Smooth muscle cell (in vitro differentiated cells): ENCODE results near the gene MRPL14. TPM values are rescaled to one million over a fixed set of nuclear protein-coding genes. Genes with fewer than 3 reads are reported as not detected.
"Not testable (repeated sequence)": the region's sequence is repeated elsewhere in the genome, so short reads cannot be mapped to it uniquely, and the experiment has no call there.

Experiments
- DNase-seq: peaks from one replicate; lab custom pipeline; 2025; ENCODE audit not compliant: unreplicated experiment; lab: John Stamatoyannopoulos, UW
- H2AFZ ChIP-seq: fragments of 200-600 bp; sonication (generic); 2 replicates; pipeline ENCODE4 v1.6.0; 2016; ENCODE audit warnings: antibody characterized with exemption, low read depth, mild to moderate bottlenecking
- H3F3A ChIP-seq: fragments of 200-600 bp; sonication (generic); 2 replicates; pipeline ENCODE4 v1.6.0; 2017; ENCODE audit warnings: antibody characterized with exemption, low read depth
- H3K27ac ChIP-seq: fragments of 200-600 bp; sonication (generic); 2 replicates; pipeline ENCODE4 v1.5.1; 2016; ENCODE audit warnings: low read depth, mild to moderate bottlenecking
- H3K27me3 ChIP-seq: fragments of 200-600 bp; sonication (generic); 2 replicates; pipeline ENCODE4 v1.6.1; 2016; ENCODE audit warnings: low read depth, mild to moderate bottlenecking
- H3K36me3 ChIP-seq: fragments of 200-600 bp; sonication (generic); 2 replicates; pipeline ENCODE4 v1.5.1; 2016; ENCODE audit warnings: low read depth
- H3K4me1 ChIP-seq: fragments of 200-600 bp; sonication (generic); 2 replicates; pipeline ENCODE4 v1.5.1; 2016; ENCODE audit warnings: low read depth
- H3K4me2 ChIP-seq: fragments of 200-600 bp; sonication (generic); 2 replicates; pipeline ENCODE4 v1.6.0; 2016; ENCODE audit warnings: mild to moderate bottlenecking
- H3K4me3 ChIP-seq: fragments of 200-600 bp; sonication (generic); 2 replicates; pipeline ENCODE4 v1.5.1; 2016; ENCODE audit warnings: mild to moderate bottlenecking
- H3K79me2 ChIP-seq: fragments of 200-600 bp; sonication (generic); 2 replicates; pipeline ENCODE4 v1.6.0; 2016; ENCODE audit warnings: low read depth, mild to moderate bottlenecking
- H3K9ac ChIP-seq: fragments of 200-600 bp; sonication (generic); 2 replicates; pipeline ENCODE4 v1.6.0; 2016; ENCODE audit warnings: low read depth
- H3K9me3 ChIP-seq: fragments of 200-600 bp; sonication (generic); replicated peaks from 2 replicates; pipeline ENCODE4 v1.5.1; 2016; ENCODE audit warnings: low read depth
- H4K20me1 ChIP-seq: fragments of 200-600 bp; sonication (generic); 2 replicates; pipeline ENCODE4 v1.6.0; 2016; ENCODE audit warnings: low read depth
- WGBS: methylation state at CpG from one replicate; pipeline ENCODE4 v1.1.7; 2016; ENCODE audit warnings: low lambda C conversion rate; 5-methylcytosine and 5-hydroxymethylcytosine counted together
- polyA plus RNA-seq: library from polyadenylated mRNA; unstranded; fragments of >200 nt; fragmentation: Nextera tagmentation; extraction: Ambion mirVana; gene quantifications from 2 replicates; pipeline ENCODE4 v1.2.1, GENCODE V29; 2016
- total RNA-seq: library from RNA; depleted of rRNA; stranded (reverse); fragments of >200 nt; gene quantifications from 2 replicates; pipeline ENCODE4 v1.2.3, GENCODE V29; 2014
- TF ChIP-seq, protein P1 (sequence below): fragments of 200-600 bp; sonication (generic); IDR thresholded peaks from 2 replicates; pipeline ENCODE4 v1.5.1; 2017; ENCODE audit warnings: borderline replicate concordance, mild to moderate bottlenecking, antibody characterized with exemption; ENCODE audit not compliant: insufficient read depth, poor library complexity, severe bottlenecking

Gene MRPL14
- total and polyA plus RNA-seq, 2 experiments from 2014 or later: 53.4 to 97.9 TPM

GRCh38 chr6:44099192-44099591 is 28.1 kb downstream of the MRPL14 start:
- TF ChIP-seq, protein P1, sequence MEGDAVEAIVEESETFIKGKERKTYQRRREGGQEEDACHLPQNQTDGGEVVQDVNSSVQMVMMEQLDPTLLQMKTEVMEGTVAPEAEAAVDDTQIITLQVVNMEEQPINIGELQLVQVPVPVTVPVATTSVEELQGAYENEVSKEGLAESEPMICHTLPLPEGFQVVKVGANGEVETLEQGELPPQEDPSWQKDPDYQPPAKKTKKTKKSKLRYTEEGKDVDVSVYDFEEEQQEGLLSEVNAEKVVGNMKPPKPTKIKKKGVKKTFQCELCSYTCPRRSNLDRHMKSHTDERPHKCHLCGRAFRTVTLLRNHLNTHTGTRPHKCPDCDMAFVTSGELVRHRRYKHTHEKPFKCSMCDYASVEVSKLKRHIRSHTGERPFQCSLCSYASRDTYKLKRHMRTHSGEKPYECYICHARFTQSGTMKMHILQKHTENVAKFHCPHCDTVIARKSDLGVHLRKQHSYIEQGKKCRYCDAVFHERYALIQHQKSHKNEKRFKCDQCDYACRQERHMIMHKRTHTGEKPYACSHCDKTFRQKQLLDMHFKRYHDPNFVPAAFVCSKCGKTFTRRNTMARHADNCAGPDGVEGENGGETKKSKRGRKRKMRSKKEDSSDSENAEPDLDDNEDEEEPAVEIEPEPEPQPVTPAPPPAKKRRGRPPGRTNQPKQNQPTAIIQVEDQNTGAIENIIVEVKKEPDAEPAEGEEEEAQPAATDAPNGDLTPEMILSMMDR: no peak
- Histone ChIP-seq H3K9me3 (no peaks in the 10 kb centered on the region), H3K27me3 (no peaks in the 10 kb centered on the region), H3K4me3 (no peak overlapping the region), H3K27ac (no peak overlapping the region), H3K79me2 (no peaks in the 10 kb centered on the region), H4K20me1 (peaks cover 35% of the 10 kb centered on the region), H3K9ac (no peak overlapping the region), H3K4me2 (no peak overlapping the region), H2AFZ (no peak overlapping the region), H3K36me3 (peaks cover 2% of the 10 kb centered on the region), H3K4me1 (no peaks in the 10 kb centered on the region), H3F3A (no peaks in the 10 kb centered on the region)
- 89% methylated on average over 1 of the region's 1 CpG for WGBS
- DNase-seq: no peak

- H3K4me1 ChIP-seq: no peaks in the 10 kb centered on the region
- H3K27me3 ChIP-seq: no peaks in the 10 kb centered on the region
- no peak overlapping the region for H3K9ac ChIP-seq
- 77% methylated on average over 2 of the region's 2 CpGs for WGBS
- TF ChIP-seq, protein P1: no peak
- no peak overlapping the region for H3K4me3 ChIP-seq
- no peak overlapping the region for H2AFZ ChIP-seq
- peaks cover 29% of the 10 kb centered on the region for H4K20me1 ChIP-seq
- no peak overlapping the region for H3K27ac ChIP-seq
- DNase-seq: no peak
- H3K79me2 ChIP-seq: no peaks in the 10 kb centered on the region
- no peaks in the 10 kb centered on the region for H3F3A ChIP-seq
- H3K9me3 ChIP-seq: no peaks in the 10 kb centered on the region
- no peaks in the 10 kb centered on the region for H3K36me3 ChIP-seq
- H3K4me2 ChIP-seq: no peak overlapping the region
These were observed 29.4 kb downstream of the MRPL14 start for GRCh38 chr6:44097782-44098317.

- Histone ChIP-seq H4K20me1 (peaks cover 37% of the 10 kb centered on the region), H3K36me3 (no peaks in the 10 kb centered on the region), H3K79me2 (no peaks in the 10 kb centered on the region), H3K4me1 (no peaks in the 10 kb centered on the region), H3K4me2 (no peak overlapping the region), H3K27me3 (no peaks in the 10 kb centered on the region), H2AFZ (no peak overlapping the region), H3K4me3 (no peak overlapping the region), H3F3A (no peaks in the 10 kb centered on the region), H3K27ac (no peak overlapping the region), H3K9ac (no peak overlapping the region), H3K9me3 (no peaks in the 10 kb centered on the region)
- 65% methylated on average over 3 of the region's 3 CpGs for WGBS
- TF ChIP-seq, protein P1: peak; percentile 68
- no peak for DNase-seq
These were observed 30.6 kb downstream of the MRPL14 start for GRCh38 chr6:44096612-44097011.

GRCh38 chr6:44095243-44095623 is 32.0 kb downstream of the MRPL14 start:
- H3K36me3 ChIP-seq, H3K27ac ChIP-seq, H3K4me3 ChIP-seq, H3F3A ChIP-seq, H3K4me2 ChIP-seq, H3K9ac ChIP-seq, H3K27me3 ChIP-seq, DNase-seq, H3K79me2 ChIP-seq, H3K4me1 ChIP-seq, H3K9me3 ChIP-seq, H2AFZ ChIP-seq: not testable (repeated sequence)
- WGBS: 96% methylated on average over 6 of the region's 6 CpGs
- H4K20me1 ChIP-seq: peaks cover 36% of the 10 kb centered on the region
